Upper lobe of left lung (tissue), 4 donors: ENCODE results near the gene PLXNB2.

ENCODE experiments used
- POLR2AphosphoS5 ChIP-seq, 2 donors: sonication (generic); formaldehyde crosslinking; IDR thresholded peaks; one replicate each; pipeline ENCODE4 v1.5.1; 2017; ENCODE audit warnings: antibody characterized with exemption in 2 of 2
- TF ChIP-seq, protein P1 (sequence below), 6 experiments: fragments of 450-650 bp in 4 of 6; fragments of 200-600 bp in 2 of 6; sonication (generic) in 2 of 6; IDR thresholded peaks; one replicate each; pipeline ENCODE4 v1.5.1; 2016 to 2019; ENCODE audit warnings: antibody characterized with exemption in 6 of 6

DNA sequence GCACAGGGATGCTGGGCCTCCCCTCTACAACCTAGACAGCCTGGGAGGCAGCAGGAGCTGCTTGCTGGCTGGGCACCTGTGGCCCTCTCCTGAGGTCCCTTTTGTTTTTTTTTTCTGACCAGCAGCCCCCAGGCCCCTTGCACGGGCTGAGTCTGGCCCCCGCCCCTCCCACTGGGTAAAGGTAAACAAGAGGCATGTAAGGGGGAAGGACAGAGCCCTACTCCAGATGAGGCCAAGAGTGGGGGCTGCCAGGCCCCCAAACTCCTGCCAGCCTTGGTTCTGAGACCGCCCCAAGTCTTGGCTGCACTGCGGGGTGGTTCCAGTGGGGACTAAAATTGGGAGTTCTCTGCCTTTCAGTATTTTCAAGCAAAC, 9.2 kb downstream of the PLXNB2 start:
- TF ChIP-seq, protein P1, sequence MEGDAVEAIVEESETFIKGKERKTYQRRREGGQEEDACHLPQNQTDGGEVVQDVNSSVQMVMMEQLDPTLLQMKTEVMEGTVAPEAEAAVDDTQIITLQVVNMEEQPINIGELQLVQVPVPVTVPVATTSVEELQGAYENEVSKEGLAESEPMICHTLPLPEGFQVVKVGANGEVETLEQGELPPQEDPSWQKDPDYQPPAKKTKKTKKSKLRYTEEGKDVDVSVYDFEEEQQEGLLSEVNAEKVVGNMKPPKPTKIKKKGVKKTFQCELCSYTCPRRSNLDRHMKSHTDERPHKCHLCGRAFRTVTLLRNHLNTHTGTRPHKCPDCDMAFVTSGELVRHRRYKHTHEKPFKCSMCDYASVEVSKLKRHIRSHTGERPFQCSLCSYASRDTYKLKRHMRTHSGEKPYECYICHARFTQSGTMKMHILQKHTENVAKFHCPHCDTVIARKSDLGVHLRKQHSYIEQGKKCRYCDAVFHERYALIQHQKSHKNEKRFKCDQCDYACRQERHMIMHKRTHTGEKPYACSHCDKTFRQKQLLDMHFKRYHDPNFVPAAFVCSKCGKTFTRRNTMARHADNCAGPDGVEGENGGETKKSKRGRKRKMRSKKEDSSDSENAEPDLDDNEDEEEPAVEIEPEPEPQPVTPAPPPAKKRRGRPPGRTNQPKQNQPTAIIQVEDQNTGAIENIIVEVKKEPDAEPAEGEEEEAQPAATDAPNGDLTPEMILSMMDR (IDR thresholded peaks at IDR 0.05): no peak
- TF ChIP-seq POLR2AphosphoS5 (IDR thresholded peaks at IDR 0.05): no peak
